ENCODE measurements around the gene ERFL.
"Not testable (repeated sequence)": the region's sequence is repeated elsewhere in the genome, so short reads cannot be mapped to it uniquely, and the experiment has no call there.

The ERFL gene

GRCh38 chr19:41926763-41927496 is 1.3 kb downstream of the ERFL start:
- DNase-seq (ENCODE audit: low spot score) = no peak

- DNase-seq (ENCODE audit: low spot score) = no peak
These were observed 2.1 kb downstream of the ERFL start for GRCh38 chr19:41926028-41926762.

GRCh38 chr19:41925208-41926003 is 2.8 kb downstream of the ERFL start:
- no peak for DNase-seq (ENCODE audit: low spot score)

- no peak for DNase-seq (ENCODE audit: low spot score)
These were observed 3.8 kb downstream of the ERFL start for GRCh38 chr19:41924151-41925145.

GRCh38 chr19:41923045-41923788 is 5.0 kb downstream of the ERFL start:
- DNase-seq (ENCODE audit: low spot score) = no peak

- no peak for DNase-seq (ENCODE audit: low spot score)
These were observed 5.7 kb downstream of the ERFL start for GRCh38 chr19:41922585-41922984.

GRCh38 chr19:41921577-41922576 is 6.4 kb downstream of the ERFL start:
- no peak for DNase-seq (ENCODE audit: low spot score)

GRCh38 chr19:41920882-41921576 is 7.2 kb downstream of the ERFL start:
- no peak for DNase-seq (ENCODE audit: low spot score)

GRCh38 chr19:41919948-41920712 is 8.1 kb downstream of the ERFL start:
- no peak for DNase-seq (ENCODE audit: low spot score)

- DNase-seq (ENCODE audit: low spot score) = no peak
These were observed 9.5 kb downstream of the ERFL start for GRCh38 chr19:41918653-41919244.

GRCh38 chr19:41918095-41918494 is 10.2 kb downstream of the ERFL start:
- DNase-seq (ENCODE audit: low spot score) = no peak

GRCh38 chr19:41917676-41918075 is 10.6 kb downstream of the ERFL start:
- DNase-seq (ENCODE audit: low spot score) = no peak

GRCh38 chr19:41915776-41916414 is 12.4 kb downstream of the ERFL start:
- DNase-seq (ENCODE audit: low spot score) = no peak

- DNase-seq (ENCODE audit: low spot score) = no peak
These were observed 13.1 kb downstream of the ERFL start for GRCh38 chr19:41915021-41915775.

GRCh38 chr19:41914424-41914834 is 13.8 kb downstream of the ERFL start:
- DNase-seq (ENCODE audit: low spot score) = not testable (repeated sequence)
